Testis (tissue), 3 donors: Measurements from ENCODE around the gene PITPNC1. TPM values are rescaled to one million over a fixed set of nuclear protein-coding genes. Genes with fewer than 3 reads are reported as not detected.

ENCODE experiments used
- DNase-seq: peaks from one replicate; pipeline ENCODE4 v3.0.0-alpha.2; 2019
- H3K27ac ChIP-seq, 2 donors: fragments of 200-600 bp; sonication (generic); one replicate each; pipeline ENCODE4 v1.5.1; 2019
- H3K27me3 ChIP-seq: fragments of 200-600 bp; sonication (generic); one replicate; pipeline ENCODE4 v1.5.1; 2019
- H3K36me3 ChIP-seq: fragments of 200-600 bp; sonication (generic); one replicate; pipeline ENCODE4 v1.5.1; 2017; ENCODE audit warnings: low read depth; ENCODE audit errors: missing control alignments
- H3K4me1 ChIP-seq: fragments of 200-600 bp; sonication (generic); one replicate; pipeline ENCODE4 v1.5.1; 2019
- H3K4me3 ChIP-seq, 2 donors: fragments of 200-600 bp; sonication (generic); one replicate each; pipeline ENCODE4 v1.5.1; 2017 to 2019
- H3K9me3 ChIP-seq: fragments of 200-600 bp; sonication (generic); one replicate; pipeline ENCODE4 v1.5.1; 2017
- POLR2A ChIP-seq: fragments of 450-650 bp; IDR thresholded peaks from one replicate; pipeline ENCODE4 v1.6.1; 2017; ENCODE audit warnings: antibody characterized with exemption, mild to moderate bottlenecking, moderate library complexity
- WGBS, 2 donors: methylation state at CpG; one replicate each; pipeline ENCODE4 v1.1.5; 2018; 5-methylcytosine and 5-hydroxymethylcytosine counted together
- intact Hi-C: fragments of 100-400 bp; cut with DNase I; formaldehyde crosslinking; loops from one replicate; pipeline ENCODE4 v1.15.1; 2023; ENCODE audit warnings: low total_unique reads
- polyA plus RNA-seq: library from polyadenylated mRNA; stranded (reverse); fragments of 350-450 nt; fragmentation: Illumina TruSeq; extraction: RNeasy Lipid Tissue Mini Kit (QIAGEN cat#74804); gene quantifications from one replicate; pipeline ENCODE4 v1.2.3, GENCODE V29; 2014; ENCODE audit warnings: low read depth, low replicate concordance; ENCODE audit not compliant: insufficient read depth
- total RNA-seq, 2 donors: library from RNA; depleted of rRNA; stranded (reverse); fragments of >200 nt; gene quantifications; one replicate each; pipeline ENCODE4 v1.2.3, GENCODE V29; 2016
- TF ChIP-seq, protein P1 (sequence below), 3 experiments: fragments of 450-650 bp in 2 of 3; fragments of 200-600 bp in 1 of 3; sonication (generic) in 1 of 3; IDR thresholded peaks; one replicate each; pipeline ENCODE4 v1.5.1; 2016 to 2019; ENCODE audit warnings: antibody characterized with exemption in 3 of 3, mild to moderate bottlenecking in 2 of 3, moderate library complexity in 1 of 3

The PITPNC1 gene
- total and polyA plus RNA-seq, 3 donors from 2014 or later = 8.3 to 12.8 (median 12.2) TPM

DNA sequence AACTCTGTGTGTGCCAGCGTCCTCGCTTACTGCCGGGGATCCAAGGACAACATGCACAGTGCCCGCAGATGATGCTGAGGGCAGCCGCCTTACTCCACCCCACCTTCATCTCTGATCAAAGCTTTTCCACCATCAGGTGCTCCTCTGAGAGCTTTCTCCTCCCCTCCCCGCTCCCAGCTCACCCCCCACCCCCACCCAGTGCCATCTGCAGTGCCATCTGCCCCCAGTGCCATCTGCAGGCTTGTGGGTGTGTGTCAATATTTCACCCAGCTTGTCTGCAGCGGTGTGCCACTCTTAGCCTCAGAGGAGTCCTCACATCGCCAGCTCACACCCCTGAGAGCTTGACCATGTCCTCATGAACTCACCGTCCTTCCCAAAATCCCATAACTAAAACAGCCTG, 242.5 kb downstream of the PITPNC1 start:
- Histone ChIP-seq H3K27me3 (no peaks in the 10 kb centered on the region), H3K4me1 (peaks cover 25% of the 10 kb centered on the region), H3K27ac (no peak overlapping the region), H3K9me3 (no peaks in the 10 kb centered on the region), H3K36me3 (no peaks in the 10 kb centered on the region), H3K4me3 (no peak overlapping the region)
- WGBS, 2 donors = 92 to 95% methylated on average over 7 to 9 of the region's 9 CpGs
- no peak for TF ChIP-seq POLR2A
- TF ChIP-seq, protein P1, sequence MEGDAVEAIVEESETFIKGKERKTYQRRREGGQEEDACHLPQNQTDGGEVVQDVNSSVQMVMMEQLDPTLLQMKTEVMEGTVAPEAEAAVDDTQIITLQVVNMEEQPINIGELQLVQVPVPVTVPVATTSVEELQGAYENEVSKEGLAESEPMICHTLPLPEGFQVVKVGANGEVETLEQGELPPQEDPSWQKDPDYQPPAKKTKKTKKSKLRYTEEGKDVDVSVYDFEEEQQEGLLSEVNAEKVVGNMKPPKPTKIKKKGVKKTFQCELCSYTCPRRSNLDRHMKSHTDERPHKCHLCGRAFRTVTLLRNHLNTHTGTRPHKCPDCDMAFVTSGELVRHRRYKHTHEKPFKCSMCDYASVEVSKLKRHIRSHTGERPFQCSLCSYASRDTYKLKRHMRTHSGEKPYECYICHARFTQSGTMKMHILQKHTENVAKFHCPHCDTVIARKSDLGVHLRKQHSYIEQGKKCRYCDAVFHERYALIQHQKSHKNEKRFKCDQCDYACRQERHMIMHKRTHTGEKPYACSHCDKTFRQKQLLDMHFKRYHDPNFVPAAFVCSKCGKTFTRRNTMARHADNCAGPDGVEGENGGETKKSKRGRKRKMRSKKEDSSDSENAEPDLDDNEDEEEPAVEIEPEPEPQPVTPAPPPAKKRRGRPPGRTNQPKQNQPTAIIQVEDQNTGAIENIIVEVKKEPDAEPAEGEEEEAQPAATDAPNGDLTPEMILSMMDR (IDR thresholded peaks at IDR 0.05) = no peak
- intact Hi-C loops = no loop called here
- no peak for DNase-seq

DNA sequence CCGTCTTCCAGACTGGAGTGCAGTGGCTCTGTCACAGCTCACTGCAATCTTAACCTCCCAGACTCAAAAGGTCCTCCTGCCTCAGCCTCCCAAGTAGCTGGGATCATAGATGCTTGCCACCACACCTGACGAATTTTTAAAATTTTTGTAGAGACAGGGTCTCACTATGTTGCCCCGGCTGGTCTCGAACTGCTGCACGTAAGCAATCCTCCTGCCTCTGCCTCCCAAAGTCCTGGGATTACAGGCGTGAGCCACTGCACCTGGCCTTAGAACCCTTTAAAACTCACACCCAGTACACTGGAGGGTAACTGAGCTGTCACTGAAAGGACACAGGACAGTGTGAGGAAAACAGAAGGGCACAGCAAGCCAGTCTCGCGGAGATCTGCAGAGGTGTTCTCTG, 243.0 kb downstream of the PITPNC1 start:
- Histone ChIP-seq H3K36me3 (no peaks in the 10 kb centered on the region), H3K4me1 (peaks cover 22% of the 10 kb centered on the region), H3K27ac (no peak overlapping the region), H3K27me3 (no peaks in the 10 kb centered on the region), H3K9me3 (no peaks in the 10 kb centered on the region), H3K4me3 (no peak overlapping the region)
- WGBS, 2 donors = 95 to 96% methylated on average over 8 of the region's 8 CpGs
- TF ChIP-seq, protein P1 (IDR thresholded peaks at IDR 0.05) = no peak
- TF ChIP-seq POLR2A = no peak
- no peak for DNase-seq
- intact Hi-C loops = no loop called here

DNA sequence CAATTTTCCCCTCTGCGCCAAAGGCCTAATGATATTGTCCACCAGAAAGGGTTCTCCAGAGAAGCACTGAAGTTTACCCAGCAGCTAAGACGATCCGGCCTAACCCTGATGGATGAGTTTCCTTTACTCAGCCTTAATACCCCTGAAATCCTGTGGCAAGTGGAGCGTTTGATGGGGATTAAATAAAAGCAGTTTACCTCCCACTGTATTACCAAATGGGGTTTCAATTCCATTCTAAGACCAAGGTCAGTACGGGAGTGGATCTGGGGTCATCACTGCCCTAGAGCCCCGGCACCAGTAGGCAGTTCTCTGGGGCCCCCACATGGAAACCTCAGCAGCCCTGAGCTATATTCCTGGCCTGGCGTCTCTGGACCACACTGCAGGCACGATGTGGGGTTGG, 243.6 kb downstream of the PITPNC1 start:
- 89 to 94% methylated on average over 7 to 8 of the region's 8 CpGs for WGBS, 2 donors
- no peaks in the 10 kb centered on the region for H3K9me3 ChIP-seq
- no peaks in the 10 kb centered on the region for H3K36me3 ChIP-seq
- no peak overlapping the region for H3K4me3 ChIP-seq
- TF ChIP-seq, protein P1 (IDR thresholded peaks at IDR 0.05) = no peak
- no peak for TF ChIP-seq POLR2A
- intact Hi-C loops = no loop called here
- no peak overlapping the region for H3K27ac ChIP-seq
- DNase-seq = no peak
- no peaks in the 10 kb centered on the region for H3K27me3 ChIP-seq
- H3K4me1 ChIP-seq = peaks cover 16% of the 10 kb centered on the region

DNA sequence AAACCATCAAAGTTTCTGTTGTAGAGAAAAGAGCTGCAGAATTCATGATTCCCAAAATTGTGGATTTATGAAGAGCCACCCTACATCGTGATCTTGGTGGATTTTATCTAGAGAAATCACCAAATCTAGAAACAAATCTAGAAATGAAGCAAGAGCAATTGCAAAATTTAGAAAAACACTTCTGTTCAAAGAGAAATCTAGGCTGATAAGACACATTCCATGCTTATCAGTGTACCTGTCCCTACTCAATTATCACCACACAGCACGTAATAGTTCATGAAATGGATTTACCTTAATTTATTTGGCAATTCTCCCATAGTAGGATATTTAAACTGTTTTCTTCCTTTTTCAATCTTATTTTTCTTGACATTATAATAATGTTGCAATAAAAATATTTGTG, 246.7 kb downstream of the PITPNC1 start:
- no peak overlapping the region for H3K27ac ChIP-seq
- H3K4me1 ChIP-seq = no peaks in the 10 kb centered on the region
- H3K9me3 ChIP-seq = no peaks in the 10 kb centered on the region
- no peak overlapping the region for H3K4me3 ChIP-seq
- H3K36me3 ChIP-seq = no peaks in the 10 kb centered on the region
- TF ChIP-seq, protein P1 (IDR thresholded peaks at IDR 0.05) = no peak
- no peak for TF ChIP-seq POLR2A
- 68 to 76% methylated on average over 2 of the region's 2 CpGs for WGBS, 2 donors
- DNase-seq = no peak
- no peaks in the 10 kb centered on the region for H3K27me3 ChIP-seq
- intact Hi-C loops = no loop called here

GRCh38 chr17:67624886-67625656, 248.0 kb downstream of the PITPNC1 start:
- WGBS, 2 donors = 88 to 89% methylated on average over 11 of the region's 11 CpGs
- DNase-seq = no peak
- no peak overlapping the region for H3K27ac ChIP-seq
- H3K4me1 ChIP-seq = no peaks in the 10 kb centered on the region
- no peaks in the 10 kb centered on the region for H3K27me3 ChIP-seq
- intact Hi-C loops = no loop called here
- TF ChIP-seq POLR2A = no peak
- TF ChIP-seq, protein P1 (IDR thresholded peaks at IDR 0.05) = no peak
- H3K36me3 ChIP-seq = no peaks in the 10 kb centered on the region
- no peak overlapping the region for H3K4me3 ChIP-seq
- no peaks in the 10 kb centered on the region for H3K9me3 ChIP-seq
